Measurements from ENCODE around the gene PARP9.

DNA sequence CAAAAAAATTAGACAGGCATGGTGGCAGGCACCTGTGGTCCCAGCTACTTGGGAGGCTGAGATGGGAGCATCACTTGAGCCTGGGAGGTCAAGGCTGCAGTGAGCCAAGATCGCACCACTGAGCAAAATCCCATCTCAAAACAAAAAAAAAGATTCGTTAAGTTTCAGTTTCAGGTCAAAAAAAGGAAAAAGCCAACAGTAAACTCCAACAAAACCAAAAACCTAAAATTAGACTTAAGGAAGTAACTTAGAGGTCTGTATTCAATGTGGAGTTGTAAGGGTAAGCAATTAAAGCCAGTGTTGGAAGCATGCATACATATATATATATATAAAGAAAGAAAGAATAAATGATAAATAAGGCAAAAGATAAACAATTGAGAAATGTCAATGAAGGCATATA, 61.2 kb downstream of the PARP9 start:
- TF ChIP-seq, protein P1, sequence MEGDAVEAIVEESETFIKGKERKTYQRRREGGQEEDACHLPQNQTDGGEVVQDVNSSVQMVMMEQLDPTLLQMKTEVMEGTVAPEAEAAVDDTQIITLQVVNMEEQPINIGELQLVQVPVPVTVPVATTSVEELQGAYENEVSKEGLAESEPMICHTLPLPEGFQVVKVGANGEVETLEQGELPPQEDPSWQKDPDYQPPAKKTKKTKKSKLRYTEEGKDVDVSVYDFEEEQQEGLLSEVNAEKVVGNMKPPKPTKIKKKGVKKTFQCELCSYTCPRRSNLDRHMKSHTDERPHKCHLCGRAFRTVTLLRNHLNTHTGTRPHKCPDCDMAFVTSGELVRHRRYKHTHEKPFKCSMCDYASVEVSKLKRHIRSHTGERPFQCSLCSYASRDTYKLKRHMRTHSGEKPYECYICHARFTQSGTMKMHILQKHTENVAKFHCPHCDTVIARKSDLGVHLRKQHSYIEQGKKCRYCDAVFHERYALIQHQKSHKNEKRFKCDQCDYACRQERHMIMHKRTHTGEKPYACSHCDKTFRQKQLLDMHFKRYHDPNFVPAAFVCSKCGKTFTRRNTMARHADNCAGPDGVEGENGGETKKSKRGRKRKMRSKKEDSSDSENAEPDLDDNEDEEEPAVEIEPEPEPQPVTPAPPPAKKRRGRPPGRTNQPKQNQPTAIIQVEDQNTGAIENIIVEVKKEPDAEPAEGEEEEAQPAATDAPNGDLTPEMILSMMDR (conservative IDR thresholded peaks at IDR 0.05): no peak
- no peak for TF ChIP-seq ZFX (IDR thresholded peaks at IDR 0.05)
